Trophoblast cell (in vitro differentiated cells and primary cell): ENCODE results near the gene RTCA.

Experiments
- DNase-seq, 2 donors: peaks; one replicate each; pipeline ENCODE4 v3.0.0-alpha.2; 2016
- H2AFZ ChIP-seq: 2 replicates; pipeline ENCODE4 v1.6.1; 2013; ENCODE audit warnings: low read length, moderate library complexity, mild to moderate bottlenecking; ENCODE audit not compliant: insufficient read depth, poor library complexity
- H2AK5ac ChIP-seq: 2 replicates; pipeline ENCODE4 v1.6.1; 2013; ENCODE audit warnings: mild to moderate bottlenecking, low read length
- H2BK120ac ChIP-seq: 2 replicates; pipeline ENCODE4 v1.6.1; 2013; ENCODE audit warnings: low read length, mild to moderate bottlenecking, moderate library complexity; ENCODE audit not compliant: insufficient read depth, poor library complexity
- H2BK12ac ChIP-seq: 2 replicates; pipeline ENCODE4 v1.6.1; 2013; ENCODE audit warnings: mild to moderate bottlenecking, low read length, moderate library complexity
- H2BK5ac ChIP-seq: 2 replicates; pipeline ENCODE4 v1.6.1; 2013; ENCODE audit warnings: low read length, low read depth, moderate library complexity, mild to moderate bottlenecking; ENCODE audit not compliant: poor library complexity
- H3K14ac ChIP-seq: 2 replicates; pipeline ENCODE4 v1.6.1; 2013; ENCODE audit warnings: mild to moderate bottlenecking, low read length
- H3K18ac ChIP-seq: 2 replicates; pipeline ENCODE4 v1.6.1; 2013; ENCODE audit warnings: mild to moderate bottlenecking, low read length
- H3K23ac ChIP-seq: 2 replicates; pipeline ENCODE4 v1.6.1; 2013; ENCODE audit warnings: low read length
- H3K27ac ChIP-seq: 2 replicates; pipeline ENCODE4 v1.5.1; 2013; ENCODE audit warnings: low read depth, mild to moderate bottlenecking, inconsistent platforms, low read length, moderate library complexity
- H3K27me3 ChIP-seq: 2 replicates; pipeline ENCODE4 v1.6.1; 2013; ENCODE audit warnings: inconsistent platforms, mild to moderate bottlenecking, low read length, moderate library complexity; ENCODE audit not compliant: insufficient read depth
- H3K36me3 ChIP-seq, 2 experiments: 1 replicate in 1 of 2; 2 replicates in 1 of 2; pipeline ENCODE4 v1.6.1; 2013; ENCODE audit warnings: low read length in 2 of 2, mild to moderate bottlenecking in 2 of 2, moderate library complexity in 1 of 2; ENCODE audit not compliant: insufficient read depth in 2 of 2, control insufficient read depth in 1 of 2
- H3K4ac ChIP-seq: 2 replicates; pipeline ENCODE4 v1.6.1; 2013; ENCODE audit warnings: low read depth, mild to moderate bottlenecking, low read length, moderate library complexity
- H3K4me1 ChIP-seq, 2 experiments: 1 replicate in 1 of 2; 2 replicates in 1 of 2; pipeline ENCODE4 v1.6.1; 2013; ENCODE audit warnings: low read length in 2 of 2, mild to moderate bottlenecking in 2 of 2, moderate library complexity in 1 of 2; ENCODE audit not compliant: insufficient read depth in 2 of 2, control insufficient read depth in 1 of 2
- H3K4me2 ChIP-seq: 2 replicates; pipeline ENCODE4 v1.6.1; 2013; ENCODE audit warnings: inconsistent platforms, mild to moderate bottlenecking, low read length, moderate library complexity
- H3K4me3 ChIP-seq: 2 replicates; pipeline ENCODE4 v1.5.1; 2013; ENCODE audit warnings: mild to moderate bottlenecking, low read depth, low read length, inconsistent platforms
- H3K79me1 ChIP-seq: one replicate; pipeline ENCODE4 v1.6.1; 2013; ENCODE audit warnings: low read length
- H3K79me2 ChIP-seq: 2 replicates; pipeline ENCODE4 v1.6.1; 2013; ENCODE audit warnings: low read length, mild to moderate bottlenecking; ENCODE audit not compliant: control insufficient read depth, insufficient read depth, poor library complexity
- H3K9ac ChIP-seq: 2 replicates; pipeline ENCODE4 v1.6.1; 2013; ENCODE audit warnings: mild to moderate bottlenecking, low read length
- H3K9me3 ChIP-seq: 2 replicates; pipeline ENCODE4 v1.6.1; 2013; ENCODE audit warnings: low read depth, mild to moderate bottlenecking, control low read depth, inconsistent platforms, low read length; ENCODE audit not compliant: insufficient read depth
- H4K12ac ChIP-seq: 2 replicates; pipeline ENCODE4 v1.6.1; 2013; ENCODE audit warnings: low read depth, mild to moderate bottlenecking, low read length, moderate library complexity
- H4K8ac ChIP-seq: 2 replicates; pipeline ENCODE4 v1.6.1; 2013; ENCODE audit warnings: low read depth, mild to moderate bottlenecking, low read length, moderate library complexity
- H4K91ac ChIP-seq: one replicate; pipeline ENCODE4 v1.6.1; 2013; ENCODE audit warnings: low read depth, mild to moderate bottlenecking, low read length, moderate library complexity
- WGBS: extraction: QIAGEN DNeasy Blood & Tissue Kit; methylation state at CpG from one replicate; pipeline ENCODE4 v1.1.7; 2013; ENCODE audit warnings: missing lambda C conversion rate; ENCODE audit not compliant: insufficient read length, insufficient coverage; ENCODE audit errors: extremely low coverage; 5-methylcytosine and 5-hydroxymethylcytosine counted together

The RTCA gene

DNA sequence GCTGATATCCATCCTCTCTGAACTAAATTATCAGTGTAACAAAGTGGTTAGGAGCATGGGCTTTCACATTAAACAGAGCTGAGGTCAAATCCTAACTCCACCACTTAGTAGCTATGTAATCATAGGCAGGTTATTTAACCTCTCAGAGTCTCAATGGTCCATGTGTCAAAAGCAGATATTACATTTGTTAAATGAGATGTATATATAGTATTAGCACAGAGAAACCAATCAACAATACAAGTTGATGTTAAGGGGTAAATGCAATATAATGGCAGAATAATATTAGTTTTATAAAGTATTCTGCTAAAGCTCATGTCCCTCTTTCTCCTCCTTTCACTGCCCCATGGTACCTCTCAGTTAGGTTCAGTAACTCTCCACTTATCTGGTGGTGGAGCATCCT lies 43.6 kb upstream of the RTCA start:
- Histone ChIP-seq H4K8ac (no peak overlapping the region), H2BK12ac (no peak overlapping the region), H3K79me1 (no peaks in the 10 kb centered on the region), H3K27me3 (no peaks in the 10 kb centered on the region), H3K9ac (no peak overlapping the region), H3K4ac (no peak overlapping the region), H3K4me1 (no peaks in the 10 kb centered on the region), H2AK5ac (no peak overlapping the region), H3K14ac (no peak overlapping the region), H2BK5ac (no peak overlapping the region), H2BK120ac (no peak overlapping the region), H3K18ac (no peak overlapping the region), H3K4me3 (no peak overlapping the region), H3K4me2 (no peak overlapping the region), H3K36me3 (no peaks in the 10 kb centered on the region), H3K27ac (no peak overlapping the region), H2AFZ (no peak overlapping the region), H3K23ac (no peak overlapping the region), H3K9me3 (no peaks in the 10 kb centered on the region), H4K12ac (no peak overlapping the region), H3K79me2 (no peaks in the 10 kb centered on the region), H4K91ac (no peak overlapping the region)
- DNase-seq = no peak

DNA sequence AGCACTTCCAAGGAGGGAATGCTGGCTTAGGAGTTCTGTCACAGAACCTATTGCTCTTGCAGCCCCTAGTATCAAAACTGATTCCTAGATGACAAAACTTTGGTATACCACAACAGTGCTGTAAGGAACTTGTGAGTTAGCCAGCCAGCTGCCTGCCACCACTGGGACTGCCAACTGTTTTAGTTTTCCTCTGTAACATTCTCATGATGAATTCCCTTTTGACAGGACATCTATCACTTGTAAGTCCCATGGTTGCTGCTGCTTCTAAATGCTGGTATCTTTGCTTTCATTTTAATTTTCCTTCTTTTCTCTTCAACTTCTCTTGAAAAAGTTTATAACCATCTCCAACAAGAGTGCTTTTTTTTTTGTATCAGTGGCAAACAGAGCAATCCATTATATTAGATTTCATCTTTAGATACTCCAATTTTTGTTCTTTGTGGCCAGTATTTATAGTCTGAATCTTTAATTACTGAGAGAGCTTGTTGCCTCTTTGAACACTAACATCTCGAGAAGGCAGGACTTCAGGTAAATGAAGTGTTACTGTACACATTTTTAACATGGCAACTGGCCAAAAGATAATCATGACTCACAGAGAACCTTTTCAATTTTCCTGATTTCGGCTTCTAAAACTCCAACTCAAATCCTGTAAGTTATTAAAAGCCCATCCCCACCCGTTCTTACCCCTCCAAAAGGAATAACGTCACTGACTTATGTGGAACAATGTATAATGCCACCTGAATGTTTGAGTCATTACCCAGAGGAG lies 36.2 kb upstream of the RTCA start:
- no peak overlapping the region for H3K18ac ChIP-seq
- peaks cover 4 to 5% of the 10 kb centered on the region in 2 experiments for H3K36me3 ChIP-seq
- no peak overlapping the region for H2BK120ac ChIP-seq
- no peak overlapping the region for H3K27ac ChIP-seq
- H2BK12ac ChIP-seq = no peak overlapping the region
- H4K12ac ChIP-seq = no peak overlapping the region
- H3K79me2 ChIP-seq = no peaks in the 10 kb centered on the region
- no peak overlapping the region for H2BK5ac ChIP-seq
- no peaks in the 10 kb centered on the region for H3K4me1 ChIP-seq
- no peak overlapping the region for H2AK5ac ChIP-seq
- H3K27me3 ChIP-seq = no peaks in the 10 kb centered on the region
- no peak overlapping the region for H3K23ac ChIP-seq
- H3K4me3 ChIP-seq = no peak overlapping the region
- no peak for DNase-seq
- H3K79me1 ChIP-seq = no peaks in the 10 kb centered on the region
- H2AFZ ChIP-seq = no peak overlapping the region
- H3K4me2 ChIP-seq = no peak overlapping the region
- no peaks in the 10 kb centered on the region for H3K9me3 ChIP-seq
- H4K8ac ChIP-seq = no peak overlapping the region
- H3K9ac ChIP-seq = no peak overlapping the region
- WGBS = no CpG with 5 or more reads among the region's 4 CpGs
- H3K14ac ChIP-seq = no peak overlapping the region
- H4K91ac ChIP-seq = no peak overlapping the region
- H3K4ac ChIP-seq = no peak overlapping the region

DNA sequence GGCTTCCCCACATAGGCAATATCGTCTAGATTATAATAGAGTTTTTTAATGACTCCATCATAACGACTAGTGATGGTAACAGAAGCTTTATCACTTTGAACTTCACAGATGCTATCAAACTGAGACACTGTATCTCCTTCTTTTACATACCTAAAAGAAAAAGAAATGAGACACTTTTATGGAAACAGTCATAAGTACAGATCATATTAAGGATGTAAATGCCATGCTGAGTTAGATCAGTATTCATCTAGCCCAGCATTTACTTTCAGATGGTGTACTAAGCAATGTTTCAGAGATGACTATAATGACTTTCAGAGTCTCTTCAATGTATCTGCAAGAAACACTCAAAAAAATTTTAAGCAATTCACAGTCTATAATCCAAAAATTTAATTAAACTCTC lies 35.3 kb upstream of the RTCA start:
- Histone ChIP-seq H3K9me3 (no peaks in the 10 kb centered on the region), H2BK120ac (no peak overlapping the region), H3K79me1 (no peaks in the 10 kb centered on the region), H3K27me3 (no peaks in the 10 kb centered on the region), H4K12ac (no peak overlapping the region), H3K4ac (no peak overlapping the region), H3K18ac (no peak overlapping the region), H3K4me2 (no peak overlapping the region), H2AK5ac (no peak overlapping the region), H2AFZ (no peak overlapping the region), H2BK5ac (no peak overlapping the region), H3K9ac (no peak overlapping the region), H3K4me3 (no peak overlapping the region), H4K8ac (no peak overlapping the region), H3K23ac (no peak overlapping the region), H3K36me3 (peaks cover 4 to 5% of the 10 kb centered on the region in 2 experiments), H2BK12ac (no peak overlapping the region), H3K4me1 (no peaks in the 10 kb centered on the region), H3K14ac (no peak overlapping the region), H4K91ac (no peak overlapping the region), H3K27ac (no peak overlapping the region), H3K79me2 (no peaks in the 10 kb centered on the region)
- DNase-seq = no peak
- WGBS = no CpG with 5 or more reads among the region's 2 CpGs

DNA sequence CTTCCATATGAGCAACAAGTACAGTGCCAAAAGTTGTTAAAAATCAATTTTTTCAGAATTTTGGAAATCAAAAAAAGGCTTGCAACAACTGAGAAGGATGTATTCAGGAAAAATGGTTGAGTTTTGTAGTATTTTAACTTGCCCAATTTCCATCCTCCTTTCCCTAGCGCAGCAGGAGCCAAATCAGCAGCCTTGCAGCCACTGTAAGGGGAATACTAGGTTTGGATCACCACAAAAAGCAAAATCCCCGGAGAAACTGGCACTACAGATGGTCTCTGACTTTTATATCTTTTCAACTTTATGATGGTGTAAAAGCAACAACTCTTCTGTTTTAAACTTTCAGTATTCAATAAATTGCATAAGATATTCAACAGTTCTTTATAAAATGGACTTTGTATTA lies 34.3 kb upstream of the RTCA start:
- Histone ChIP-seq H3K14ac (no peak overlapping the region), H2BK12ac (no peak overlapping the region)

More for the DNA sequence above, 34.3 kb upstream of the RTCA start:
- WGBS = no CpG with 5 or more reads among the region's 2 CpGs
- Histone ChIP-seq H2BK5ac (no peak overlapping the region), H4K8ac (no peak overlapping the region), H2BK120ac (no peak overlapping the region), H3K4ac (no peak overlapping the region), H3K4me1 (no peaks in the 10 kb centered on the region), H4K12ac (no peak overlapping the region), H3K36me3 (peaks cover 4 to 5% of the 10 kb centered on the region in 2 experiments), H3K4me3 (no peak overlapping the region), H2AFZ (no peak overlapping the region), H3K79me1 (no peaks in the 10 kb centered on the region), H3K9ac (no peak overlapping the region), H2AK5ac (no peak overlapping the region), H3K27me3 (no peaks in the 10 kb centered on the region), H4K91ac (no peak overlapping the region), H3K18ac (no peak overlapping the region), H3K9me3 (no peaks in the 10 kb centered on the region), H3K79me2 (no peaks in the 10 kb centered on the region), H3K27ac (no peak overlapping the region), H3K4me2 (no peak overlapping the region), H3K23ac (no peak overlapping the region)
- no peak for DNase-seq
